ENCODE data around the gene SLC37A1. TPM values are rescaled to one million over a fixed set of nuclear protein-coding genes. Genes with fewer than 3 reads are reported as not detected.

SLC37A1 gene
- total and polyA plus RNA-seq, 8 donors, result 4.7 to 14.3 (median 7.9) TPM

GRCh38 chr21:42599486-42599885 is 85.8 kb downstream of the SLC37A1 start:
- FAIRE-seq, result no peak
- ATAC-seq, result no peak
- Histone ChIP-seq H3K27me3 (no peaks in the 10 kb centered on the region), H3K27ac (no peak overlapping the region), H3K36me3 (no peaks in the 10 kb centered on the region), H3K4me1 (no peaks in the 10 kb centered on the region), H3K4me3 (no peak overlapping the region), H3K9me3 (no peaks in the 10 kb centered on the region)
- WGBS, 2 donors, result 68 to 85% methylated on average over 4 of the region's 4 CpGs
- intact Hi-C loops (cut with DNase I), result loop anchor here in 1 of 3 donors (10.0 kb wide), 1 partner anchor 225 kb away; no protein-coding TSS in a partner anchor
- TF ChIP-seq CTCF (IDR thresholded peaks at IDR 0.05), result no peak
- DNase-seq, result no peak

DNA sequence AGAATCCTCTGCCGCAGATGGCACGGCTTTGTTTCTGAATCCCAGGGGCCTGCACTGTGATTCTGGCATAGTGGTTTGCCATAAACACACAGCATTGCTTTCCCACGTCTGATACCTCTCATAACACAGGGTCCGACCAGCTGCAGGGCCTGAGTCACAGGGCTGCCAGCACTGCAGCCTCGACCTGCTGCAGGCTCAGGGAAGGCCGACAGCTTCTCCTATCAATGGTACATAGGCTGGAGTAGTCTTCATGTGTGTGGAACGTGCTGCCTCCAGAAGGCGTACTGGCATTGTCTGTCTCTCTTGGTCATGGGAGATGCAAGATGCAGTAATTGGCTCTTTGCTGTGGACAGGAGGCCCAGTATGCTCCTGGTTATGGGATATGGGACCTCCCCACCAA is 86.3 kb downstream of the SLC37A1 start:
- Histone ChIP-seq H3K4me3 (no peak overlapping the region), H3K4me1 (no peaks in the 10 kb centered on the region), H3K27me3 (no peaks in the 10 kb centered on the region), H3K9me3 (no peaks in the 10 kb centered on the region), H3K27ac (no peak overlapping the region), H3K36me3 (no peaks in the 10 kb centered on the region)
- DNase-seq (no peak), FAIRE-seq (no peak), ATAC-seq (no peak)
- no peak for TF ChIP-seq CTCF (IDR thresholded peaks at IDR 0.05)
- WGBS, 2 donors, result 63 to 75% methylated on average over 8 of the region's 8 CpGs
- intact Hi-C loops (cut with DNase I), result loop anchor here in 1 of 3 donors (10.0 kb wide), 1 partner anchor 225 kb away; no protein-coding TSS in a partner anchor

- no peak overlapping the region for H3K27ac ChIP-seq
- TF ChIP-seq CTCF (IDR thresholded peaks at IDR 0.05), result no peak
- WGBS, 2 donors, result 70% methylated on average over 4 of the region's 4 CpGs
- no peaks in the 10 kb centered on the region for H3K9me3 ChIP-seq
- no peaks in the 10 kb centered on the region for H3K4me1 ChIP-seq
- intact Hi-C loops (cut with DNase I), result no loop called here
- FAIRE-seq (no peak), DNase-seq (no peak), ATAC-seq (no peak)
- H3K4me3 ChIP-seq, result no peak overlapping the region
- H3K36me3 ChIP-seq, result no peaks in the 10 kb centered on the region
- H3K27me3 ChIP-seq, result no peaks in the 10 kb centered on the region
These were observed 88.0 kb downstream of the SLC37A1 start for GRCh38 chr21:42601656-42602055.

GRCh38 chr21:42607102-42607501 is 93.5 kb downstream of the SLC37A1 start:
- FAIRE-seq, result no peak
- no peaks in the 10 kb centered on the region for H3K4me1 ChIP-seq
- no peaks in the 10 kb centered on the region for H3K9me3 ChIP-seq
- H3K36me3 ChIP-seq, result no peaks in the 10 kb centered on the region
- no peak for TF ChIP-seq CTCF (IDR thresholded peaks at IDR 0.05)
- no peak for DNase-seq
- ATAC-seq, result no peak
- no peak overlapping the region for H3K27ac ChIP-seq
- 57 to 60% methylated on average over 4 of the region's 4 CpGs for WGBS, 2 donors
- H3K27me3 ChIP-seq, result no peaks in the 10 kb centered on the region
- H3K4me3 ChIP-seq, result no peak overlapping the region
- intact Hi-C loops (cut with DNase I), result no loop called here

GRCh38 chr21:42607525-42608102 is 94.0 kb downstream of the SLC37A1 start:
- H3K27ac ChIP-seq, result no peak overlapping the region
- DNase-seq (no peak), FAIRE-seq (no peak), ATAC-seq (no peak)
- H3K36me3 ChIP-seq, result no peaks in the 10 kb centered on the region
- no peaks in the 10 kb centered on the region for H3K4me1 ChIP-seq
- intact Hi-C loops (cut with DNase I), result no loop called here
- TF ChIP-seq CTCF (IDR thresholded peaks at IDR 0.05), result no peak
- no peaks in the 10 kb centered on the region for H3K27me3 ChIP-seq
- H3K9me3 ChIP-seq, result no peaks in the 10 kb centered on the region
- 73 to 78% methylated on average over 5 of the region's 5 CpGs for WGBS, 2 donors
- no peak overlapping the region for H3K4me3 ChIP-seq
